ENCODE results near the gene NAPEPLD. TPM values are rescaled to one million over a fixed set of nuclear protein-coding genes. Genes with fewer than 3 reads are reported as not detected.
"Not testable (repeated sequence)": the region's sequence is repeated elsewhere in the genome, so short reads cannot be mapped to it uniquely, and the experiment has no call there.

The NAPEPLD gene
- total and polyA plus RNA-seq, 9 donors, result 7.5 to 27.9 (median 20.6) TPM

GRCh38 chr7:103058122-103058521, 90.8 kb downstream of the NAPEPLD start:
- Histone ChIP-seq H3K4me3 (no peak overlapping the region), H3K27ac (no peak overlapping the region), H3K27me3 (no peaks in the 10 kb centered on the region), H3K4me1 (ENCODE audit: insufficient read depth) (peaks cover 3% of the 10 kb centered on the region), H3K36me3 (no peaks in the 10 kb centered on the region), H3K9me3 (no peaks in the 10 kb centered on the region)
- TF ChIP-seq POLR2A (IDR thresholded peaks at IDR 0.05), result no peak
- TF ChIP-seq, protein P1, sequence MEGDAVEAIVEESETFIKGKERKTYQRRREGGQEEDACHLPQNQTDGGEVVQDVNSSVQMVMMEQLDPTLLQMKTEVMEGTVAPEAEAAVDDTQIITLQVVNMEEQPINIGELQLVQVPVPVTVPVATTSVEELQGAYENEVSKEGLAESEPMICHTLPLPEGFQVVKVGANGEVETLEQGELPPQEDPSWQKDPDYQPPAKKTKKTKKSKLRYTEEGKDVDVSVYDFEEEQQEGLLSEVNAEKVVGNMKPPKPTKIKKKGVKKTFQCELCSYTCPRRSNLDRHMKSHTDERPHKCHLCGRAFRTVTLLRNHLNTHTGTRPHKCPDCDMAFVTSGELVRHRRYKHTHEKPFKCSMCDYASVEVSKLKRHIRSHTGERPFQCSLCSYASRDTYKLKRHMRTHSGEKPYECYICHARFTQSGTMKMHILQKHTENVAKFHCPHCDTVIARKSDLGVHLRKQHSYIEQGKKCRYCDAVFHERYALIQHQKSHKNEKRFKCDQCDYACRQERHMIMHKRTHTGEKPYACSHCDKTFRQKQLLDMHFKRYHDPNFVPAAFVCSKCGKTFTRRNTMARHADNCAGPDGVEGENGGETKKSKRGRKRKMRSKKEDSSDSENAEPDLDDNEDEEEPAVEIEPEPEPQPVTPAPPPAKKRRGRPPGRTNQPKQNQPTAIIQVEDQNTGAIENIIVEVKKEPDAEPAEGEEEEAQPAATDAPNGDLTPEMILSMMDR (IDR thresholded peaks at IDR 0.05), result no peak
- TF ChIP-seq EP300 (IDR thresholded peaks at IDR 0.05), result no peak
- intact Hi-C loops (cut with DNase I), result loop anchor here in 1 of 4 donors (10.0 kb wide), 1 partner anchor 143 kb away; the partner anchor contains the start of gene LRRC17
- DNase-seq, result no peak

DNA sequence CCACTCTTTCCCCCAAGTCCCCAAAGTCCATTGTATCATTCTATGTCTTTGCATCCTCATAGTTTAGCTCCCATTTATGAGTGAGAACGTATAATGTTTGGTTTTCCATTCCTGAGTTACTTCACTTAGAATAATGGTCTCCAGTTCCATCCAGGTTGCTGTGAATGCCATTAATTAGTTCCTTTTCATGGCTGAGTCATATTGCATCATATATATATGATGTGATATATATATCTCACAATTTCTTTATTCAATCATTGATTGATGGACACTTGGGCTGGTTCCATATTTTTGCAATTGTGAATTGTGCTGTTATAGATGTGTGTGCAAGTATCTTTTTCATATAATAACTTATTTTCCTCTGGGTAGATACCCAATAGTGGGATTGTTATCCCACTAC, 92.9 kb downstream of the NAPEPLD start:
- not testable (repeated sequence) for H3K4me3 ChIP-seq; H3K4me1 ChIP-seq (ENCODE audit: insufficient read depth); H3K9me3 ChIP-seq; H3K36me3 ChIP-seq; H3K27me3 ChIP-seq; H3K27ac ChIP-seq; DNase-seq
- intact Hi-C loops (cut with DNase I), result loop anchor here in 1 of 4 donors (10.0 kb wide), 1 partner anchor 141 kb away; the partner anchor contains the start of gene LRRC17
- 95 to 100% (median 97%) methylated on average over 1 of the region's 1 CpG for WGBS, 3 donors

GRCh38 chr7:103051519-103051918, 97.4 kb downstream of the NAPEPLD start:
- DNase-seq, result no peak
- Histone ChIP-seq H3K9me3 (no peaks in the 10 kb centered on the region), H3K4me3 (no peak overlapping the region), H3K27me3 (no peaks in the 10 kb centered on the region), H3K4me1 (ENCODE audit: insufficient read depth) (no peaks in the 10 kb centered on the region), H3K36me3 (no peaks in the 10 kb centered on the region), H3K27ac (no peak overlapping the region)
- TF ChIP-seq EP300 (IDR thresholded peaks at IDR 0.05), result no peak
- TF ChIP-seq POLR2A (IDR thresholded peaks at IDR 0.05), result no peak
- TF ChIP-seq, protein P1 (IDR thresholded peaks at IDR 0.05), result no peak
- intact Hi-C loops (cut with DNase I), result loop anchor here in 1 of 4 donors (10.0 kb wide), 1 partner anchor 137 kb away; the partner anchor contains the start of gene LRRC17
- 89 to 91% (median 90%) methylated on average over 6 of the region's 6 CpGs for WGBS, 3 donors

Other genes with a start within 250 kb of the NAPEPLD start
- gene LRRC17, start 236.1 kb downstream of the NAPEPLD start, total RNA-seq, result 100 to 1,000 TPM in 1 of 7 donors, 10 to 100 TPM in 6; 32.2 to 145 (median 60.4) TPM
- gene LRRC17, start 236.1 kb downstream of the NAPEPLD start, polyA plus RNA-seq, result 100 to 1,000 TPM in 1 of 2 donors, 10 to 100 TPM in 1; 34.4 to 102 TPM
- gene FBXL13, start 74.3 kb downstream of the NAPEPLD start, total RNA-seq, result 10 to 100 TPM in 1 of 7 donors, 1 to 10 TPM in 6; 5.5 to 13.3 (median 6.9) TPM
- 1 to 10 TPM; 1.1 to 1.6 TPM for gene FBXL13, start 74.3 kb downstream of the NAPEPLD start, polyA plus RNA-seq
- gene ARMC10, start 74.0 kb downstream of the NAPEPLD start, total RNA-seq, result 10 to 100 TPM; 33.5 to 54.0 (median 52.2) TPM
- 10 to 100 TPM; 23.6 to 45.5 TPM for gene ARMC10, start 74.0 kb downstream of the NAPEPLD start, polyA plus RNA-seq
- 10 to 100 TPM; 41.2 to 71.7 (median 60.3) TPM for gene PMPCB, start 148.3 kb upstream of the NAPEPLD start, total RNA-seq
- 10 to 100 TPM; 69.8 to 87.0 TPM for gene PMPCB, start 148.3 kb upstream of the NAPEPLD start, polyA plus RNA-seq
- gene DNAJC2, start 195.7 kb upstream of the NAPEPLD start, total RNA-seq, result 10 to 100 TPM; 11.1 to 29.5 (median 21.9) TPM
- 10 to 100 TPM; 16.8 to 17.8 TPM for gene DNAJC2, start 195.7 kb upstream of the NAPEPLD start, polyA plus RNA-seq
- 10 to 100 TPM; 55.1 to 94.0 (median 82.1) TPM for gene PSMC2, start 198.5 kb upstream of the NAPEPLD start, total RNA-seq
- gene PSMC2, start 198.5 kb upstream of the NAPEPLD start, polyA plus RNA-seq, result 100 to 1,000 TPM in 1 of 2 donors, 10 to 100 TPM in 1; 66.2 to 104 TPM